Trophoblast cell (in vitro differentiated cells and primary cell): ENCODE data around the gene RNF11.
"Not testable (repeated sequence)": the region's sequence is repeated elsewhere in the genome, so short reads cannot be mapped to it uniquely, and the experiment has no call there.

Source experiments
- DNase-seq, 2 donors: peaks; one replicate each; pipeline ENCODE4 v3.0.0-alpha.2; 2016
- H2AFZ ChIP-seq: 2 replicates; pipeline ENCODE4 v1.6.1; 2013; ENCODE audit warnings: low read length, moderate library complexity, mild to moderate bottlenecking; ENCODE audit not compliant: insufficient read depth, poor library complexity
- H2AK5ac ChIP-seq: 2 replicates; pipeline ENCODE4 v1.6.1; 2013; ENCODE audit warnings: mild to moderate bottlenecking, low read length
- H2BK120ac ChIP-seq: 2 replicates; pipeline ENCODE4 v1.6.1; 2013; ENCODE audit warnings: low read length, mild to moderate bottlenecking, moderate library complexity; ENCODE audit not compliant: insufficient read depth, poor library complexity
- H2BK12ac ChIP-seq: 2 replicates; pipeline ENCODE4 v1.6.1; 2013; ENCODE audit warnings: mild to moderate bottlenecking, low read length, moderate library complexity
- H2BK5ac ChIP-seq: 2 replicates; pipeline ENCODE4 v1.6.1; 2013; ENCODE audit warnings: low read length, low read depth, moderate library complexity, mild to moderate bottlenecking; ENCODE audit not compliant: poor library complexity
- H3K14ac ChIP-seq: 2 replicates; pipeline ENCODE4 v1.6.1; 2013; ENCODE audit warnings: mild to moderate bottlenecking, low read length
- H3K18ac ChIP-seq: 2 replicates; pipeline ENCODE4 v1.6.1; 2013; ENCODE audit warnings: mild to moderate bottlenecking, low read length
- H3K23ac ChIP-seq: 2 replicates; pipeline ENCODE4 v1.6.1; 2013; ENCODE audit warnings: low read length
- H3K27ac ChIP-seq: 2 replicates; pipeline ENCODE4 v1.5.1; 2013; ENCODE audit warnings: low read depth, mild to moderate bottlenecking, inconsistent platforms, low read length, moderate library complexity
- H3K27me3 ChIP-seq: 2 replicates; pipeline ENCODE4 v1.6.1; 2013; ENCODE audit warnings: inconsistent platforms, mild to moderate bottlenecking, low read length, moderate library complexity; ENCODE audit not compliant: insufficient read depth
- H3K36me3 ChIP-seq, 2 experiments: 1 replicate in 1 of 2; 2 replicates in 1 of 2; pipeline ENCODE4 v1.6.1; 2013; ENCODE audit warnings: low read length in 2 of 2, mild to moderate bottlenecking in 2 of 2, moderate library complexity in 1 of 2; ENCODE audit not compliant: insufficient read depth in 2 of 2, control insufficient read depth in 1 of 2
- H3K4ac ChIP-seq: 2 replicates; pipeline ENCODE4 v1.6.1; 2013; ENCODE audit warnings: low read depth, mild to moderate bottlenecking, low read length, moderate library complexity
- H3K4me1 ChIP-seq, 2 experiments: 1 replicate in 1 of 2; 2 replicates in 1 of 2; pipeline ENCODE4 v1.6.1; 2013; ENCODE audit warnings: low read length in 2 of 2, mild to moderate bottlenecking in 2 of 2, moderate library complexity in 1 of 2; ENCODE audit not compliant: insufficient read depth in 2 of 2, control insufficient read depth in 1 of 2
- H3K4me2 ChIP-seq: 2 replicates; pipeline ENCODE4 v1.6.1; 2013; ENCODE audit warnings: inconsistent platforms, mild to moderate bottlenecking, low read length, moderate library complexity
- H3K4me3 ChIP-seq: 2 replicates; pipeline ENCODE4 v1.5.1; 2013; ENCODE audit warnings: mild to moderate bottlenecking, low read depth, low read length, inconsistent platforms
- H3K79me1 ChIP-seq: one replicate; pipeline ENCODE4 v1.6.1; 2013; ENCODE audit warnings: low read length
- H3K79me2 ChIP-seq: 2 replicates; pipeline ENCODE4 v1.6.1; 2013; ENCODE audit warnings: low read length, mild to moderate bottlenecking; ENCODE audit not compliant: control insufficient read depth, insufficient read depth, poor library complexity
- H3K9ac ChIP-seq: 2 replicates; pipeline ENCODE4 v1.6.1; 2013; ENCODE audit warnings: mild to moderate bottlenecking, low read length
- H3K9me3 ChIP-seq: 2 replicates; pipeline ENCODE4 v1.6.1; 2013; ENCODE audit warnings: low read depth, mild to moderate bottlenecking, control low read depth, inconsistent platforms, low read length; ENCODE audit not compliant: insufficient read depth
- H4K12ac ChIP-seq: 2 replicates; pipeline ENCODE4 v1.6.1; 2013; ENCODE audit warnings: low read depth, mild to moderate bottlenecking, low read length, moderate library complexity
- H4K8ac ChIP-seq: 2 replicates; pipeline ENCODE4 v1.6.1; 2013; ENCODE audit warnings: low read depth, mild to moderate bottlenecking, low read length, moderate library complexity
- H4K91ac ChIP-seq: one replicate; pipeline ENCODE4 v1.6.1; 2013; ENCODE audit warnings: low read depth, mild to moderate bottlenecking, low read length, moderate library complexity
- WGBS: extraction: QIAGEN DNeasy Blood & Tissue Kit; methylation state at CpG from one replicate; pipeline ENCODE4 v1.1.7; 2013; ENCODE audit warnings: missing lambda C conversion rate; ENCODE audit not compliant: insufficient read length, insufficient coverage; ENCODE audit errors: extremely low coverage; 5-methylcytosine and 5-hydroxymethylcytosine counted together

The RNF11 gene

DNA sequence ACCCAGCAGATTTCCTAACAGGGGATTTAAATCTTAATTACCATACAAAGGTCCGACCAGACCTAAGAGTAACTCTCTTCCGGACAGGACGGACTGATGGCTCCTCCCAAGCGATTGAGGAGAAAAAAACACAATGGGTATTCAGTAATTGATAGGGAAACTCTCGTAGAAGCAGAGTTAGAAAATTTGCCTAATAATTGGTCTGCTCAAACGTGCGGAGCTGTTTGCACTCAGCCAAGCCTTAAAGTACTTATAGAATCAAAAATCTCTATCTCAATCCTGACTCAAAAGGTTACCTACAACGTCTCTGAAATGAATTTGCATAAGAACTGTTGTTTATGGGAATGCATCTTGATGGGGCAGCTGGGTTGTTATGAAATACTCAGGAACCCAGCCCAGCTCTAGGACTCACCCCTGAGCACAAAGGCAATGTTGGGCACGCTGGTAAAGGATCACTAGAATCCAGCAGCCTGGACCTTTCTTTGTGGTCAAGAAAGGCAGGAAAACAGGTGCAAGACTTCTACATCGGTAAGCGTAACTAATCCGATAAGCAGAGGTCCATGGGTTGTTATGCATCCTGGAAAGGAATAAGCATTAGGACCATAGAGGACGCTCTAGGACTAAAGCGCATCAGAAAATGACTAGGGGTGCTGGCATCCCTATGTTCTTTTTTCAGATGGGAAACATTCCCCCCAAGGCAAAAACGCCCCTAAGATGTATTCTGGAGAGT, 8.7 kb upstream of the RNF11 start:
- not testable (repeated sequence) for H3K9ac ChIP-seq, H4K12ac ChIP-seq, H3K18ac ChIP-seq, H3K79me2 ChIP-seq, H3K27me3 ChIP-seq, H3K27ac ChIP-seq, H2BK120ac ChIP-seq, H3K79me1 ChIP-seq, DNase-seq, H3K4ac ChIP-seq, H3K36me3 ChIP-seq, H4K8ac ChIP-seq, H4K91ac ChIP-seq, H3K4me1 ChIP-seq, H2AFZ ChIP-seq, H3K14ac ChIP-seq, H3K9me3 ChIP-seq, H3K23ac ChIP-seq, H2BK12ac ChIP-seq, H3K4me3 ChIP-seq, H2BK5ac ChIP-seq, H2AK5ac ChIP-seq, H3K4me2 ChIP-seq
- WGBS: no CpG with 5 or more reads among the region's 15 CpGs

DNA sequence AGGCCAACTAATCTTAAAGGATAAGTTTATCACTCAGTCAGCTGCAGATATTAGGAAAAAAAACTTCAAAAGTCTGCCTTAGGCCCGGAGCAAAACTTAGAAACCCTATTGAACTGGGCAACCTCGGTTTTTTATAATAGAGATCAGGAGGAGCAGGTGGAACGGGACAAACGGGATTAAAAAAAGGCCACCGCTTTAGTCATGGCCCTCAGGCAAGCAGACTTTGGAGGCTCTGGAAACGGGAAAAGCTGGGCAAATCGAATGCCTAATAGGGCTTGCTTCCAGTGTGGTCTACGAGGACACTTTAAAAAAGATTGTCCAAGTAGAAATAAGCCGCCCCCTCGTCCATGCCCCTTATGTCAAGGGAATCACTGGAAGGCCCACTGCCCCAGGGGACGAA, 7.6 kb upstream of the RNF11 start:
- not testable (repeated sequence) for H3K27me3 ChIP-seq, H3K4me3 ChIP-seq, H3K79me1 ChIP-seq, H3K9ac ChIP-seq, H2BK5ac ChIP-seq, H4K91ac ChIP-seq, H3K4me1 ChIP-seq, H3K79me2 ChIP-seq, H4K8ac ChIP-seq, H2BK12ac ChIP-seq, H3K14ac ChIP-seq, H3K4ac ChIP-seq, H2AK5ac ChIP-seq, H3K23ac ChIP-seq, H3K18ac ChIP-seq, H3K36me3 ChIP-seq, H3K4me2 ChIP-seq, H2AFZ ChIP-seq, H3K27ac ChIP-seq, H3K9me3 ChIP-seq, H4K12ac ChIP-seq, H2BK120ac ChIP-seq
- no CpG with 5 or more reads among the region's 11 CpGs for WGBS
- peak; percentile 39 to 73 for DNase-seq

DNA sequence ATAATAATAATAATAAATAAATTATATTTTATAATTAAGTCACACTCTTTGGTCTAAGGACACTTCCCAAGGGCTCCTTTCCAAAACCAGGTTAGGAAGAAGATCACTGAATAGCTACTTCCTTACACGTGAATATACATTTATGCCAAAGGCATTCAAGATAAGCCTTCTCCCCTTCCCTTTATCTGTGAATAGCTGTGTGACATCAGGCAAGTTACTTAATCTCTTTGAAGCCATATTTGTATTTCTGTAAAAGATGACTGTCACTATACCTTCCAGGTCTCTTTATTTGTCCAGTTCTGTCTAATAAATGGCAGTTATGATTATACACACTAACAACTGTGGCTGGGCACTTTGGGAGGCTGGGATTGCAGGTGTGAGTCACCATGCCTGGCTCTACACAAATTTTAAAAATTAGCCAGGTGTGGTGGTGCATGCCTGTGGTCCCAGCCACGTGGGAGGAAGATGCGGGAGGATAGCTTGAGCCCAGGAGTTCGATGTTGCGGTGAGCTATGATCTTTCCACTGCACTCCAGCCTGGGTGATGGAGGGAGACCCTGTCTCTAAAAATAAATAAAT, 5.5 kb upstream of the RNF11 start:
- no peak overlapping the region for H3K4me3 ChIP-seq
- H2BK5ac ChIP-seq: no peak overlapping the region
- no peak overlapping the region for H3K18ac ChIP-seq
- peak; percentile 85 to 94 for DNase-seq
- no peak overlapping the region for H2BK120ac ChIP-seq
- no peaks in the 10 kb centered on the region for H3K27me3 ChIP-seq
- H2BK12ac ChIP-seq: no peak overlapping the region
- H3K79me1 ChIP-seq: peaks cover 2% of the 10 kb centered on the region
- H4K91ac ChIP-seq: no peak overlapping the region
- no peaks in the 10 kb centered on the region for H3K79me2 ChIP-seq
- H4K12ac ChIP-seq: no peak overlapping the region
- H2AK5ac ChIP-seq: no peak overlapping the region
- no peak overlapping the region for H2AFZ ChIP-seq
- no peaks in the 10 kb centered on the region for H3K9me3 ChIP-seq
- peaks cover 3 to 6% of the 10 kb centered on the region in 2 experiments for H3K4me1 ChIP-seq
- no peak overlapping the region for H3K4ac ChIP-seq
- no peak overlapping the region for H4K8ac ChIP-seq
- no peak overlapping the region for H3K23ac ChIP-seq
- no peak overlapping the region for H3K14ac ChIP-seq
- no CpG with 5 or more reads among the region's 5 CpGs for WGBS
- no peak overlapping the region for H3K27ac ChIP-seq
- H3K9ac ChIP-seq: no peak overlapping the region
- no peak overlapping the region for H3K4me2 ChIP-seq
- H3K36me3 ChIP-seq: no peaks in the 10 kb centered on the region

DNA sequence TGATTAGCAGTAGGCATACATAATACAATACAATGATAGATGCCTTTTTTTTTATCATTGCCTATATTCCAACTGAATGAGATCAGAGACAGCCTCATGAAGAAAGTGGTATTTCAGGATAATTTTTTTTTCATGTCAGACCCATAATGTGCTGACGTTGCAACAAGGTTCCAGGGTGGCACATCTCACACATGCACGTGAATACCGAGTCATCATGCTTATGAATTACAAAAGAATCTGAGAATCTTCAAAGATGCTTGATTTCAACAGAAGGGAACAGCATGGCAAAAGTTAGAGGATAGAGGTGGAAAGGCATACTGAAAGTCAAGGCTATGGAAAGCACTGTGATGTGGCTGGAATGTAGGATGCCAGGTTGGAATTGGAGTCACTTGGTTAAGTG, 5.0 kb upstream of the RNF11 start:
- no peak overlapping the region for H2AK5ac ChIP-seq
- WGBS: no CpG with 5 or more reads among the region's 3 CpGs
- no peak overlapping the region for H3K18ac ChIP-seq
- no peak overlapping the region for H3K4me3 ChIP-seq
- no peaks in the 10 kb centered on the region for H3K9me3 ChIP-seq
- H3K27me3 ChIP-seq: no peaks in the 10 kb centered on the region
- H3K36me3 ChIP-seq: no peaks in the 10 kb centered on the region
- H2BK120ac ChIP-seq: no peak overlapping the region
- H3K79me1 ChIP-seq: peaks cover 6% of the 10 kb centered on the region
- no peak overlapping the region for H2BK12ac ChIP-seq
- H2AFZ ChIP-seq: no peak overlapping the region
- H3K27ac ChIP-seq: no peak overlapping the region
- H3K4me1 ChIP-seq: peaks cover 4 to 8% of the 10 kb centered on the region in 2 experiments
- H3K23ac ChIP-seq: no peak overlapping the region
- H4K8ac ChIP-seq: no peak overlapping the region
- peak; percentile 66 to 95 for DNase-seq
- no peak overlapping the region for H3K14ac ChIP-seq
- no peak overlapping the region for H3K9ac ChIP-seq
- no peak overlapping the region for H4K12ac ChIP-seq
- no peak overlapping the region for H3K4ac ChIP-seq
- no peak overlapping the region for H4K91ac ChIP-seq
- H2BK5ac ChIP-seq: no peak overlapping the region
- H3K4me2 ChIP-seq: no peak overlapping the region
- H3K79me2 ChIP-seq: peaks cover 3% of the 10 kb centered on the region
